Mesenchymal stem cell (in vitro differentiated cells and primary cell): Measurements from ENCODE around the gene FAM221B. TPM values are rescaled to one million over a fixed set of nuclear protein-coding genes. Genes with fewer than 3 reads are reported as not detected.

Source experiments
- DNase-seq: peaks from one replicate; pipeline ENCODE4 v3.0.0-alpha.2; 2013
- H2AFZ ChIP-seq: one replicate; pipeline ENCODE4 v1.6.1; 2013; ENCODE audit warnings: low read depth, mild to moderate bottlenecking, control low read depth, inconsistent platforms, low read length, moderate library complexity
- H2AK5ac ChIP-seq: 2 replicates; pipeline ENCODE4 v1.6.1; 2013; ENCODE audit warnings: low read length, moderate library complexity, mild to moderate bottlenecking, inconsistent platforms; ENCODE audit not compliant: severe bottlenecking
- H2BK120ac ChIP-seq: one replicate; pipeline ENCODE4 v1.6.1; 2013; ENCODE audit warnings: low read depth, mild to moderate bottlenecking, inconsistent platforms, low read length, moderate library complexity
- H2BK12ac ChIP-seq, 2 experiments: one replicate each; pipeline ENCODE4 v1.6.1; 2013; ENCODE audit warnings: inconsistent platforms in 2 of 2, low read length in 2 of 2, mild to moderate bottlenecking in 2 of 2, moderate library complexity in 2 of 2, control low read depth in 1 of 2
- H2BK15ac ChIP-seq: one replicate; pipeline ENCODE4 v1.6.1; 2013; ENCODE audit warnings: mild to moderate bottlenecking, low read depth, inconsistent platforms; ENCODE audit not compliant: poor library complexity, severe bottlenecking
- H2BK5ac ChIP-seq: 2 replicates; pipeline ENCODE4 v1.6.1; 2013; ENCODE audit warnings: low read depth, mild to moderate bottlenecking, low read length, control low read depth, inconsistent platforms; ENCODE audit not compliant: poor library complexity, severe bottlenecking
- H3K14ac ChIP-seq, 2 experiments: one replicate each; pipeline ENCODE4 v1.6.1; 2013; ENCODE audit warnings: inconsistent platforms in 2 of 2, low read length in 2 of 2, control low read depth in 1 of 2, mild to moderate bottlenecking in 1 of 2, moderate library complexity in 1 of 2
- H3K18ac ChIP-seq, 2 experiments: one replicate each; pipeline ENCODE4 v1.6.1; 2013; ENCODE audit warnings: inconsistent platforms in 2 of 2, low read length in 2 of 2, control low read depth in 1 of 2, low read depth in 1 of 2, mild to moderate bottlenecking in 1 of 2
- H3K23ac ChIP-seq, 2 experiments: one replicate each; pipeline ENCODE4 v1.6.1; 2013; ENCODE audit warnings: inconsistent platforms in 2 of 2, low read length in 2 of 2, mild to moderate bottlenecking in 2 of 2, moderate library complexity in 2 of 2, control low read depth in 1 of 2
- H3K27ac ChIP-seq: 2 replicates; pipeline ENCODE4 v1.5.1; 2013; ENCODE audit warnings: mild to moderate bottlenecking, moderate library complexity, low read length, control low read depth, inconsistent platforms; ENCODE audit not compliant: poor library complexity, severe bottlenecking
- H3K27me3 ChIP-seq, 2 experiments: 2 replicates each; pipeline versions ENCODE4 v1.6.1 to v1.7.0; 2013; ENCODE audit warnings: low read length in 2 of 2, mild to moderate bottlenecking in 2 of 2, moderate library complexity in 2 of 2, control low read depth in 1 of 2, inconsistent platforms in 1 of 2; ENCODE audit not compliant: control insufficient read depth in 1 of 2, insufficient read depth in 1 of 2
- H3K36me3 ChIP-seq, 2 experiments: 2 replicates each; pipeline versions ENCODE4 v1.6.1 to v1.7.0; 2013; ENCODE audit warnings: low read length in 2 of 2, control low read depth in 1 of 2, inconsistent platforms in 1 of 2, low read depth in 1 of 2, mild to moderate bottlenecking in 1 of 2; ENCODE audit not compliant: insufficient read depth in 2 of 2, control insufficient read depth in 1 of 2
- H3K4ac ChIP-seq, 2 experiments: one replicate each; pipeline ENCODE4 v1.6.1; 2013; ENCODE audit warnings: inconsistent platforms in 2 of 2, low read length in 2 of 2, mild to moderate bottlenecking in 2 of 2, moderate library complexity in 2 of 2, control low read depth in 1 of 2, low read depth in 1 of 2
- H3K4me1 ChIP-seq: 2 replicates; pipeline ENCODE4 v1.6.1; 2013; ENCODE audit warnings: low read depth, low read length, control low read depth; ENCODE audit not compliant: control insufficient read depth, insufficient read depth
- H3K4me2 ChIP-seq: 2 replicates; pipeline ENCODE4 v1.6.1; 2013; ENCODE audit warnings: low read length, mild to moderate bottlenecking, inconsistent platforms; ENCODE audit not compliant: poor library complexity, severe bottlenecking
- H3K4me3 ChIP-seq, 2 experiments: 2 replicates each; pipeline versions ENCODE4 v1.5.1 to v1.7.0; 2013; ENCODE audit warnings: low read length in 2 of 2, mild to moderate bottlenecking in 2 of 2, control low read depth in 1 of 2, low read depth in 1 of 2; ENCODE audit not compliant: insufficient read depth in 1 of 2
- H3K79me1 ChIP-seq: replicated peaks from 2 replicates; pipeline ENCODE4 v1.6.1; 2013; ENCODE audit warnings: mild to moderate bottlenecking, control low read depth, low read length, inconsistent platforms; ENCODE audit not compliant: poor library complexity, severe bottlenecking
- H3K9ac ChIP-seq: 2 replicates; pipeline ENCODE4 v1.7.0; 2013; ENCODE audit warnings: mild to moderate bottlenecking, low read length, moderate library complexity
- H3K9me3 ChIP-seq: 2 replicates; pipeline ENCODE4 v1.7.0; 2013; ENCODE audit warnings: mild to moderate bottlenecking, low read length; ENCODE audit not compliant: control insufficient read depth
- H4K8ac ChIP-seq: one replicate; pipeline ENCODE4 v1.6.1; 2013; ENCODE audit warnings: inconsistent platforms, mild to moderate bottlenecking, low read length, moderate library complexity
- H4K91ac ChIP-seq: one replicate; pipeline ENCODE4 v1.6.1; 2013; ENCODE audit warnings: mild to moderate bottlenecking, low read length, inconsistent platforms
- WGBS: methylation state at CpG from one replicate; pipeline ENCODE4 v1.1.7; 2013; ENCODE audit warnings: mixed read lengths; 5-methylcytosine and 5-hydroxymethylcytosine counted together
- polyA plus RNA-seq, 2 experiments: library from polyadenylated mRNA; stranded (reverse); fragments of 200-250 nt; gene quantifications; one replicate each; pipeline ENCODE4 v1.2.3, GENCODE V29; 2013

The FAM221B gene
- polyA plus RNA-seq (2013, experiment 1 of 2) = not detected
- polyA plus RNA-seq (2013, experiment 2 of 2) = not detected

GRCh38 chr9:35828716-35829083, at the start of gene FAM221B:
Gene FAM221B, minus strand, starts transcription at chr9:35828732. Its CDS starts 2,571 bp downstream, at chr9:35826161.
- 7% methylated on average over 20 of the region's 21 CpGs for WGBS
- Histone ChIP-seq H3K4me1 (peaks cover 16% of the 10 kb centered on the region), H2AFZ (peak within 1 kb of the TSS; percentile 48)

GRCh38 chr9:35872505-35872904, 44.0 kb upstream of the FAM221B start:
- H2BK12ac ChIP-seq = no peak overlapping the region
- H3K23ac ChIP-seq = no peak overlapping the region
- H2AFZ ChIP-seq = no peak overlapping the region
- no peak overlapping the region for H3K4me3 ChIP-seq
- H2BK15ac ChIP-seq = no peak overlapping the region
- H3K27me3 ChIP-seq = no peaks in the 10 kb centered on the region
- no peak overlapping the region for H3K14ac ChIP-seq
- H3K27ac ChIP-seq = no peak overlapping the region
- no peak for DNase-seq
- no peak overlapping the region for H2AK5ac ChIP-seq
- H3K79me1 ChIP-seq = no peaks in the 10 kb centered on the region
- no peak overlapping the region for H3K9ac ChIP-seq
- H4K91ac ChIP-seq = no peak overlapping the region
- no peak overlapping the region for H2BK120ac ChIP-seq
- H3K36me3 ChIP-seq = no peaks in the 10 kb centered on the region
- H3K4me2 ChIP-seq = no peak overlapping the region
- peaks cover 2% of the 10 kb centered on the region for H3K4me1 ChIP-seq
- H3K9me3 ChIP-seq = peaks cover 18% of the 10 kb centered on the region
- no peak overlapping the region for H3K18ac ChIP-seq
- H3K4ac ChIP-seq = no peak overlapping the region
- 60% methylated on average over 2 of the region's 3 CpGs for WGBS
- no peak overlapping the region for H4K8ac ChIP-seq
- H2BK5ac ChIP-seq = no peak overlapping the region

More at GRCh38 chr9:35828716-35829083, at the start of gene FAM221B:
- Histone ChIP-seq H3K79me1 (peaks cover 14% of the 10 kb centered on the region), H3K27me3 (no peaks in the 10 kb centered on the region), H3K9me3 (no peaks in the 10 kb centered on the region), H3K4ac (peak within 1 kb of the TSS; percentile 19 to 50), H3K23ac (peak within 1 kb of the TSS in 1 of 2 experiments; percentile 44), H4K91ac (peak within 1 kb of the TSS; percentile 52), H3K9ac (peak within 1 kb of the TSS; percentile 94), H3K4me3 (peak within 1 kb of the TSS; percentile 75 to 83), H2BK120ac (no peak within 1 kb of the TSS), H3K18ac (peak within 1 kb of the TSS; percentile 63 to 81), H3K4me2 (peak within 1 kb of the TSS; percentile 88), H2AK5ac (no peak within 1 kb of the TSS), H3K36me3 (no peaks in the 10 kb centered on the region), H4K8ac (peak within 1 kb of the TSS; percentile 95), H2BK12ac (peak within 1 kb of the TSS in 1 of 2 experiments; percentile 75), H2BK15ac (peak within 1 kb of the TSS; percentile 92), H3K27ac (no peak within 1 kb of the TSS), H3K14ac (peak within 1 kb of the TSS in 1 of 2 experiments; percentile 94), H2BK5ac (peak within 1 kb of the TSS; percentile 79)
- DNase-seq = no peak

- no peak overlapping the region for H2BK12ac ChIP-seq
- H2BK15ac ChIP-seq = no peak overlapping the region
- no peak overlapping the region for H2BK5ac ChIP-seq
- H3K27me3 ChIP-seq = no peaks in the 10 kb centered on the region
- no peak overlapping the region for H3K27ac ChIP-seq
- no peaks in the 10 kb centered on the region for H3K79me1 ChIP-seq
- H2AFZ ChIP-seq = no peak overlapping the region
- no peak overlapping the region for H3K4me3 ChIP-seq
- H3K23ac ChIP-seq = no peak overlapping the region
- H3K18ac ChIP-seq = no peak overlapping the region
- 82% methylated on average over 2 of the region's 3 CpGs for WGBS
- no peak overlapping the region for H2AK5ac ChIP-seq
- DNase-seq = no peak
- no peak overlapping the region for H4K91ac ChIP-seq
- H3K9me3 ChIP-seq = peaks cover 9% of the 10 kb centered on the region
- no peak overlapping the region for H3K4me2 ChIP-seq
- peaks cover 2% of the 10 kb centered on the region for H3K4me1 ChIP-seq
- H3K14ac ChIP-seq = no peak overlapping the region
- no peak overlapping the region for H2BK120ac ChIP-seq
- no peaks in the 10 kb centered on the region for H3K36me3 ChIP-seq
- no peak overlapping the region for H4K8ac ChIP-seq
- H3K4ac ChIP-seq = no peak overlapping the region
- no peak overlapping the region for H3K9ac ChIP-seq
These were observed 43.0 kb upstream of the FAM221B start for GRCh38 chr9:35871545-35871944.

GRCh38 chr9:35870351-35870923, 41.9 kb upstream of the FAM221B start, which contains the start of gene OR13J1:
Gene OR13J1, minus strand, starts transcription at chr9:35870401. Its CDS starts 0 bp downstream, at chr9:35870401.
- Histone ChIP-seq H4K8ac (no peak within 1 kb of the TSS), H3K9ac (no peak within 1 kb of the TSS), H2BK15ac (no peak within 1 kb of the TSS), H2BK5ac (no peak within 1 kb of the TSS), H3K36me3 (no peaks in the 10 kb centered on the region), H2BK12ac (no peak within 1 kb of the TSS), H2AFZ (no peak within 1 kb of the TSS), H3K23ac (no peak within 1 kb of the TSS), H3K79me1 (no peaks in the 10 kb centered on the region), H3K27ac (no peak within 1 kb of the TSS), H3K14ac (no peak within 1 kb of the TSS), H3K27me3 (no peaks in the 10 kb centered on the region), H2AK5ac (no peak within 1 kb of the TSS), H3K4me2 (no peak within 1 kb of the TSS), H3K4me1 (peaks cover 2% of the 10 kb centered on the region), H3K4ac (no peak within 1 kb of the TSS), H3K18ac (no peak within 1 kb of the TSS), H4K91ac (no peak within 1 kb of the TSS), H3K4me3 (no peak within 1 kb of the TSS), H2BK120ac (no peak within 1 kb of the TSS), H3K9me3 (peaks cover under 1% of the 10 kb centered on the region)
- 87% methylated on average over 6 of the region's 8 CpGs for WGBS
- no peak for DNase-seq
